ENCODE measurements around the gene POU6F1.

Gene POU6F1

GRCh38 chr12:51254536-51254935 lies 36.7 kb upstream of the POU6F1 start:
- TF ChIP-seq PPARA (CRISPR knock-in tag; IDR thresholded peaks at IDR 0.05; ENCODE audit: borderline replicate concordance): no peak
- no peak for TF ChIP-seq OSR1 (CRISPR knock-in tag; IDR thresholded peaks at IDR 0.05)
- no peak for TF ChIP-seq SNAI2 (CRISPR knock-in tag; IDR thresholded peaks at IDR 0.05)
- TF ChIP-seq TCF4 (CRISPR knock-in tag; IDR thresholded peaks at IDR 0.05; ENCODE audit: borderline replicate concordance): no peak
- TF ChIP-seq ZFP3 (CRISPR knock-in tag; IDR thresholded peaks at IDR 0.05): no peak
- no peak for TF ChIP-seq ARNTL (CRISPR knock-in tag; IDR thresholded peaks at IDR 0.05; ENCODE audit: borderline replicate concordance, low read depth)
- no peak for TF ChIP-seq ZC3H10 (CRISPR knock-in tag; IDR thresholded peaks at IDR 0.05)
- no peak for TF ChIP-seq CSRNP3 (CRISPR knock-in tag; IDR thresholded peaks at IDR 0.05)
- TF ChIP-seq RARB (CRISPR knock-in tag; IDR thresholded peaks at IDR 0.05): no peak
- TF ChIP-seq TOX (CRISPR knock-in tag; IDR thresholded peaks at IDR 0.05; ENCODE audit: borderline replicate concordance): no peak
- TF ChIP-seq GLIS3 (CRISPR knock-in tag; IDR thresholded peaks at IDR 0.05): no peak
- TF ChIP-seq BACH2 (CRISPR knock-in tag; IDR thresholded peaks at IDR 0.05; ENCODE audit: borderline replicate concordance): no peak
- TF ChIP-seq POU6F1 (CRISPR knock-in tag; IDR thresholded peaks at IDR 0.05; ENCODE audit: borderline replicate concordance, low read depth): no peak
- TF ChIP-seq CSDC2 (CRISPR knock-in tag; IDR thresholded peaks at IDR 0.05): no peak
- no peak for TF ChIP-seq CREB5 (CRISPR knock-in tag; IDR thresholded peaks at IDR 0.05; ENCODE audit: low read depth)
- no peak for TF ChIP-seq ZFP30 (CRISPR knock-in tag; IDR thresholded peaks at IDR 0.05)
- no peak for TF ChIP-seq PATZ1 (CRISPR knock-in tag; IDR thresholded peaks at IDR 0.05; ENCODE audit: borderline replicate concordance)
- TF ChIP-seq ISL1 (CRISPR knock-in tag; IDR thresholded peaks at IDR 0.05): no peak
- TF ChIP-seq ZNF565 (CRISPR knock-in tag; conservative IDR thresholded peaks at IDR 0.05; ENCODE audit: low read depth): no peak
- TF ChIP-seq TSHZ2 (CRISPR knock-in tag; IDR thresholded peaks at IDR 0.05): no peak
- ATAC-seq: no peak

GRCh38 chr12:51253276-51253675 lies 35.4 kb upstream of the POU6F1 start:
- ATAC-seq: no peak
- TF ChIP-seq ZNF70 (CRISPR knock-in tag; IDR thresholded peaks at IDR 0.05) (no peak), ESRRG (CRISPR knock-in tag; IDR thresholded peaks at IDR 0.05) (no peak), RARB (CRISPR knock-in tag; IDR thresholded peaks at IDR 0.05) (no peak), TCF4 (CRISPR knock-in tag; IDR thresholded peaks at IDR 0.05; ENCODE audit: borderline replicate concordance) (no peak), CSDC2 (CRISPR knock-in tag; IDR thresholded peaks at IDR 0.05) (no peak), PATZ1 (CRISPR knock-in tag; IDR thresholded peaks at IDR 0.05; ENCODE audit: borderline replicate concordance) (no peak), GLIS3 (CRISPR knock-in tag; IDR thresholded peaks at IDR 0.05) (no peak), OSR1 (CRISPR knock-in tag; IDR thresholded peaks at IDR 0.05) (no peak), ZNF565 (CRISPR knock-in tag; conservative IDR thresholded peaks at IDR 0.05; ENCODE audit: low read depth) (no peak), POU6F1 (CRISPR knock-in tag; IDR thresholded peaks at IDR 0.05; ENCODE audit: borderline replicate concordance, low read depth) (no peak)
